ENCODE data around the gene ARL1. TPM values are rescaled to one million over a fixed set of nuclear protein-coding genes. Genes with fewer than 3 reads are reported as not detected.
A peak's percentile ranks its signal among the peaks of the same experiment; 100 is the strongest.
"Not testable (repeated sequence)": the region's sequence is repeated elsewhere in the genome, so short reads cannot be mapped to it uniquely, and the experiment has no call there.

The ARL1 gene
- total RNA-seq: 112 and 213 TPM in 2 replicates

- DNase-seq (ENCODE audit: low read depth): peak; percentile 64
Observed at GRCh38 chr12:101407436-101408345, at the start of gene ARL1. Gene ARL1, minus strand, starts transcription at chr12:101407772. Its CDS starts 127 bp downstream, at chr12:101407645.

GRCh38 chr12:101455685-101456084 lies 48.1 kb upstream of the ARL1 start:
- no peak for DNase-seq (ENCODE audit: low read depth)

- DNase-seq (ENCODE audit: low read depth): no peak
Observed at GRCh38 chr12:101441461-101442224, 34.1 kb upstream of the ARL1 start.

- DNase-seq (ENCODE audit: low read depth): no peak
Observed at GRCh38 chr12:101439236-101439635, 31.7 kb upstream of the ARL1 start.

- DNase-seq (ENCODE audit: low read depth): no peak
Observed at GRCh38 chr12:101436136-101436535, 28.6 kb upstream of the ARL1 start.

GRCh38 chr12:101430456-101430855 lies 22.9 kb upstream of the ARL1 start:
- no peak for DNase-seq (ENCODE audit: low read depth)

GRCh38 chr12:101424620-101425019 lies 17.0 kb upstream of the ARL1 start:
- no peak for DNase-seq (ENCODE audit: low read depth)

GRCh38 chr12:101422066-101422465 lies 14.5 kb upstream of the ARL1 start:
- not testable (repeated sequence) for DNase-seq (ENCODE audit: low read depth)

- no peak for DNase-seq (ENCODE audit: low read depth)
Observed at GRCh38 chr12:101415228-101415627, 7.7 kb upstream of the ARL1 start.

- peak; percentile 71 for DNase-seq (ENCODE audit: low read depth)
Observed at GRCh38 chr12:101414533-101415119, 7.1 kb upstream of the ARL1 start.

- DNase-seq (ENCODE audit: low read depth): not testable (repeated sequence)
Observed at GRCh38 chr12:101410169-101410568, 2.6 kb upstream of the ARL1 start.

GRCh38 chr12:101407049-101407435 lies 530 bp downstream of the ARL1 start:
- DNase-seq (ENCODE audit: low read depth): peak; percentile 30

GRCh38 chr12:101391181-101391580 lies 16.4 kb downstream of the ARL1 start:
- not testable (repeated sequence) for DNase-seq (ENCODE audit: low read depth)

- DNase-seq (ENCODE audit: low read depth): no peak
Observed at GRCh38 chr12:101379149-101379548, 28.4 kb downstream of the ARL1 start.

GRCh38 chr12:101375573-101375972 lies 32.0 kb downstream of the ARL1 start:
- no peak for DNase-seq (ENCODE audit: low read depth)

- DNase-seq (ENCODE audit: low read depth): no peak
Observed at GRCh38 chr12:101372431-101372830, 35.1 kb downstream of the ARL1 start.

- DNase-seq (ENCODE audit: low read depth): no peak
Observed at GRCh38 chr12:101368016-101368415, 39.6 kb downstream of the ARL1 start.

GRCh38 chr12:101361455-101361854 lies 46.1 kb downstream of the ARL1 start:
- DNase-seq (ENCODE audit: low read depth): no peak

- no peak for DNase-seq (ENCODE audit: low read depth)
Observed at GRCh38 chr12:101356794-101357193, 50.8 kb downstream of the ARL1 start.

GRCh38 chr12:101351682-101352081 lies 55.9 kb downstream of the ARL1 start:
- DNase-seq (ENCODE audit: low read depth): no peak

GRCh38 chr12:101343893-101344292 lies 63.7 kb downstream of the ARL1 start:
- no peak for DNase-seq (ENCODE audit: low read depth)

All from renal cortical epithelial cell (primary cell).